IgD-negative memory B cell (primary cell): ENCODE results near the gene RGPD3. TPM values are rescaled to one million over a fixed set of nuclear protein-coding genes. Genes with fewer than 3 reads are reported as not detected.
"Not testable (repeated sequence)": the region's sequence is repeated elsewhere in the genome, so short reads cannot be mapped to it uniquely, and the experiment has no call there.

Source experiments
- H3K27ac Mint-ChIP-seq, 3 donors: one replicate each; pipeline ENCODE4 v1.8.0; 2020 to 2022; ENCODE audit warnings: mild to moderate bottlenecking in 3 of 3, mixed read lengths in 3 of 3, moderate library complexity in 1 of 3
- H3K27me3 Mint-ChIP-seq: one replicate; pipeline ENCODE4 v1.8.0; 2021; ENCODE audit warnings: mixed read lengths
- H3K36me3 Mint-ChIP-seq: one replicate; pipeline ENCODE4 v1.8.0; 2020; ENCODE audit warnings: mild to moderate bottlenecking, mixed read lengths
- H3K4me1 Mint-ChIP-seq, 3 donors: one replicate each; pipeline ENCODE4 v1.8.0; 2020 to 2022; ENCODE audit warnings: mixed read lengths in 3 of 3, mild to moderate bottlenecking in 1 of 3
- H3K4me3 Mint-ChIP-seq, 4 donors: one replicate each; pipeline ENCODE4 v1.8.0; 2020 to 2022; ENCODE audit warnings: mild to moderate bottlenecking in 4 of 4, mixed read lengths in 4 of 4, moderate library complexity in 3 of 4
- H3K9me3 Mint-ChIP-seq, 3 donors: one replicate each; pipeline ENCODE4 v1.8.0; 2020 to 2021; ENCODE audit warnings: mixed read lengths in 3 of 3, mild to moderate bottlenecking in 1 of 3
- polyA plus RNA-seq: library from polyadenylated mRNA; unstranded; fragments of 300-500 nt; fragmentation: Illumina TruSeq; gene quantifications from one replicate; pipeline ENCODE4 v1.2.3, GENCODE V29; 2021

The RGPD3 gene
- polyA plus RNA-seq, 1 donor from 2014 or later, result 0.06 TPM

GRCh38 chr2:106498549-106498948 is 30.3 kb upstream of the RGPD3 start:
- not testable (repeated sequence) for H3K9me3 Mint-ChIP-seq, H3K36me3 Mint-ChIP-seq, H3K4me3 Mint-ChIP-seq, H3K4me1 Mint-ChIP-seq, H3K27ac Mint-ChIP-seq, H3K27me3 Mint-ChIP-seq

GRCh38 chr2:106492913-106493312 is 24.7 kb upstream of the RGPD3 start:
- not testable (repeated sequence) for H3K36me3 Mint-ChIP-seq, H3K27ac Mint-ChIP-seq, H3K9me3 Mint-ChIP-seq, H3K4me3 Mint-ChIP-seq, H3K27me3 Mint-ChIP-seq, H3K4me1 Mint-ChIP-seq

DNA sequence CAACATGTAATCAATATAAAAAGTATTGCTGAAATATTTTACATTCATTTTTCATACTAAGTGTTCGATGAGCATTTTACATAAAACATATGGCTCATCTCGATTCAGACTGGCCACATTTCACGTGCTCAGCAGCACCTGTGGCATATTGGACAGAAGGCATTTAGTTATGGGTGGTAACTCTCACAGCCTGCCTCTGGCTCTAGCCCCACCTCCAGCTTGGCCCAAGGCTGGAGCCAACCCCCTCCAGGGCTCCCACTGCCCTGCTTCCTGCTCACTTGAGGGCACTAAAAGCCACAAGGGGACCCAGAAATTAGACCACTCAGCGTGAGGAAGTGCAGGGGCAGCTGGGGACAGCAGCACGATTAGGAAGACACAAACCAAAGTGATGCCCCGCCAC is 24.2 kb upstream of the RGPD3 start:
- H3K36me3 Mint-ChIP-seq, H3K4me3 Mint-ChIP-seq, H3K27ac Mint-ChIP-seq, H3K4me1 Mint-ChIP-seq, H3K9me3 Mint-ChIP-seq, H3K27me3 Mint-ChIP-seq: not testable (repeated sequence)

DNA sequence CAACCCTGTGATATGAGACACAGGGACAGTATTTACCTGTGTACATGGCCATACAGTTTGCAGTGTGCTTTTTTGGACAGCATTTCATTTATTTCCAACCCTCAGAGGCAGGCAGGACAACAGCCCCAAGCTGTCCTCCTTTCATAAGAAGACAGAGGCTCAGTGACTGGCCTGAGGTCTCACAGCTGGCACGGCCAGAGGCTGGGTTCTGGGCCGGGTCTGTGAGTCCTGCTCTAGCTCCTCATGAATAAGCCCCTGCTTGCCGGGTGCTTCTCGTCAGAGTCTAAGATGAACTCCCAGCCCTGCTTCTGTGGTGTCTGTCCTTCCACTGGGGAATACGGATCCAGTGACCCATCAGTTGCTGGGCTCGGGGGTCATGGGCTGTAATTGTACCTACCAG is 21.5 kb upstream of the RGPD3 start:
- not testable (repeated sequence) for H3K27me3 Mint-ChIP-seq, H3K4me1 Mint-ChIP-seq, H3K4me3 Mint-ChIP-seq, H3K9me3 Mint-ChIP-seq, H3K36me3 Mint-ChIP-seq, H3K27ac Mint-ChIP-seq

DNA sequence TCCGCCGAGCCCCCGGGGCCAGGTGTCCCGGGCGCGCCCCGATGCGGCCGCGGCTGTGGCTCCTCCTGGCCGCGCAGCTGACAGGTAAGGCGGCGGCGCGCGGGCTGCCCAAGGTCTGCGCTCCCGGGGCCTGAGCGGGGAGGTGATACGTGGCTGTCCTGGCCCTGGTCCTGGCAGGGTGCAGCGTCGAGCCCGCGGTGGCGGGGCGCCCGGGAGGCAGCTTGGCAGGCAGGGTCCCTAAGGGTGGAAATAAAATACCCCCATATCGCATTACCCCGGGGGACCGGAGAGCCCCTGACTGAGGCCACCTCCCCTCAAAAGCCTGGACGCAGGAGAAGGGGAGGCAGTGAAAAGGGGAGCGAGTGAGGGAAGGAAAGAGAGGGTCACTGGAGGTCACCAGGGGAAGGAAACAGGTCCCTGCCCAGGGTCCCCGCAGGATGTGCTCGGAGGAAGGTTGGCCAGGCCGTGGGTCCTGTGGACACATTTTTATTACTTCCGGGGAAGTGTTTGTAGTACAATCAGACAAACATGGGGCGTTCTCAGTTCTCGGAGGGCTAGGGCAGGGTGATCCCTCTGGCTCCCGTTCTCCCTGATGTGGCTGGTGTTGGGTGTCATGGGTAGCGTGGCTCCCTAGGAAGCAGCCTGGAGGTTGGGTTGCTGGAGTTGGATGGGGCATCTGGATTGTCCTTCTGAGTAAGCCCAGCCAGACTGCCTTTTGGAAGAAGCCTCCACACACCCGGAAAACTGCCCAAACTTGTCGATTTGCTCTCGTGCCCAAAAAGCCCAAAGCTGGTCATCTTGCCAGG is 19.4 kb upstream of the RGPD3 start:
- not testable (repeated sequence) for H3K27ac Mint-ChIP-seq, H3K27me3 Mint-ChIP-seq, H3K9me3 Mint-ChIP-seq, H3K4me1 Mint-ChIP-seq, H3K36me3 Mint-ChIP-seq, H3K4me3 Mint-ChIP-seq

DNA sequence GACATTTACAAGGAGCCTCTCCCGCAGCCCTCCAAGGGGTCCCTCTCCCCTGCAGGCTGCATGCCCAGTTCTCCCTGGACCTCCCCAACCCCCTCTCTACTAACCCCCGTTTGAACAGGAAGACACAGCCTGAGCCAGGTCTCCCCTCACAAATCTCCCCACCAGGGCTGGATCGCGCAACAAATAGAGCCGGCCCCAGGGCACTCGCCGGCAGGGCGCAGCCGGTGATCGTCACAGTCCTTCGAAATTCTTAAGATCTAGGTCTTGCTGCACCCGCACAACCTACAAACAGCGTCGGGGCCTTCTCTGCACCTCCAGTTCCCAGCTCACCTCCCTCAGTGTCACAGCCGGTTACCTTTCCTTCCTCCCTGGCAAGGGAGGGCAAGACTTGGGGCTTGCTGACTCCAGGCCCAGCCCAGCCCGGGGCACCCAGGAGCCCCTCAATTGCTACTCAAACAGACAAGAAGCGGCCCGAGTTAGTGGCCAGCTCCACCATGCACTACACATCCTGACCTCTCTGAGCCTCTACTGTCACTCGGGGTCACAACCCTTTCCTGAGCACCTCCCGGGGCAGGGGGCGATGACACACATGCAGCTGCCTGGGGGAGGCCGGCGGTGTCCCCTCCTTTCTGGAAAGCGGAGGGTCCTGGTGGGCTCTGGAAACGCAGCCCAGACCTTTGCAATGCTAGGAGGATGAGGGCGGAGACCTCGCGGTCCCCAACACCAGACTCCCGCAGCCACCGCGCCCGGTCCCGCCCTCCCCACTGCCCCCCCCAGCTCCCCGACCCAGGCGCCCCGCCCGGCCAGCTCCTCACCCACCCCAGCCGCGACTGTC is 18.6 kb upstream of the RGPD3 start, which contains the start of gene CD8B2:
Gene CD8B2 (plus strand): TSS at position 814 of the 835 bp plus-strand sequence. CDS start 63 bp downstream, outside the sequence.
- H3K4me1 Mint-ChIP-seq, H3K27me3 Mint-ChIP-seq, H3K36me3 Mint-ChIP-seq, H3K4me3 Mint-ChIP-seq, H3K27ac Mint-ChIP-seq, H3K9me3 Mint-ChIP-seq: not testable (repeated sequence)

- H3K9me3 Mint-ChIP-seq, H3K4me1 Mint-ChIP-seq, H3K27me3 Mint-ChIP-seq, H3K27ac Mint-ChIP-seq, H3K36me3 Mint-ChIP-seq, H3K4me3 Mint-ChIP-seq: not testable (repeated sequence)
Measured at GRCh38 chr2:106479563-106479962, 11.3 kb upstream of the RGPD3 start.

- H3K27ac Mint-ChIP-seq, H3K4me1 Mint-ChIP-seq, H3K4me3 Mint-ChIP-seq, H3K27me3 Mint-ChIP-seq, H3K9me3 Mint-ChIP-seq, H3K36me3 Mint-ChIP-seq: not testable (repeated sequence)
Measured at GRCh38 chr2:106477647-106478046, 9.4 kb upstream of the RGPD3 start.

- not testable (repeated sequence) for H3K36me3 Mint-ChIP-seq, H3K4me1 Mint-ChIP-seq, H3K27ac Mint-ChIP-seq, H3K4me3 Mint-ChIP-seq, H3K9me3 Mint-ChIP-seq, H3K27me3 Mint-ChIP-seq
Measured at GRCh38 chr2:106470658-106471057, 2.4 kb upstream of the RGPD3 start.

GRCh38 chr2:106467516-106467915 is 697 bp downstream of the RGPD3 start:
- not testable (repeated sequence) for H3K4me1 Mint-ChIP-seq, H3K27me3 Mint-ChIP-seq, H3K36me3 Mint-ChIP-seq, H3K4me3 Mint-ChIP-seq, H3K9me3 Mint-ChIP-seq, H3K27ac Mint-ChIP-seq

GRCh38 chr2:106461882-106462281 is 6.3 kb downstream of the RGPD3 start:
- not testable (repeated sequence) for H3K4me1 Mint-ChIP-seq, H3K4me3 Mint-ChIP-seq, H3K9me3 Mint-ChIP-seq, H3K27me3 Mint-ChIP-seq, H3K36me3 Mint-ChIP-seq, H3K27ac Mint-ChIP-seq

DNA sequence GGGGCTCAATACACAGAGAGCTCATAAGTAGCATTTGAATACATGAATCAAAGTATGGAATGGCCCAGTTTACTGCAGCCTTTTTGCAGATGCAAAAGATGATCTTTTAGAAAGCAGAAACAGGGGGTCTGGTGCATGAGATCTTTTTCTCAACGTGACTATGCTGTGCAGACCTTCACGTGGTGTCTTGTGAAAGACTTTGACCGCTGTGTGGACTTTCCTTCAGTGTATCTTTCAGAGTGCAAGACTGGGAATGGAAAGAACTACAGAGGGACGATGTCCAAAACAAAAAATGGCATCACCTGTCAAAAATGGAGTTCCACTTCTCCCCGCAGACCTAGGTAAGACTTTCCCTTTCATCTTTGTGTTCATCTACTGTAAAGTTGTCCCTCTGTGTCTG is 77.5 kb downstream of the RGPD3 start:
- H3K27ac Mint-ChIP-seq, H3K4me3 Mint-ChIP-seq, H3K9me3 Mint-ChIP-seq, H3K36me3 Mint-ChIP-seq, H3K27me3 Mint-ChIP-seq, H3K4me1 Mint-ChIP-seq: not testable (repeated sequence)

GRCh38 chr2:106388814-106389410 is 79.3 kb downstream of the RGPD3 start:
- not testable (repeated sequence) for H3K36me3 Mint-ChIP-seq, H3K4me1 Mint-ChIP-seq, H3K27me3 Mint-ChIP-seq, H3K4me3 Mint-ChIP-seq, H3K27ac Mint-ChIP-seq, H3K9me3 Mint-ChIP-seq

DNA sequence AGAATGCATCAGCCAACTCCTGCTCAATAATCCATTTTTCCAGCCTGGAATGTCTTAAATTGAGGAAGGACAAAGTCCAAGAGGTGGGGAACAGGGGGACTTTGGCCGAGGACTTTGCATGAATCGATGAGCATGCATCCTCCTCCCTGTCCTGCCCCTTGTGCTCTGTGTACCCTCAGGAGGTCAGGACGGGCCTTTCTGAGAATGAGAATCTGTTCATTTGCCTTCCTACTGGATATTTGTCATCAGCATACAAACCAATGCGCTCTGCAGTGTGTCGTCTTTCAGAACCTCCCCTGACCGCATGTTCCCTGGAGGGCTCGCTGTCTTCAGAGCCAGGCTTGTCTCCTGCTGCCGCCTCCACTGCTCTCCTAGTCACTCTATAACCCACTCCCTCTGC is 83.7 kb downstream of the RGPD3 start:
- not testable (repeated sequence) for H3K4me1 Mint-ChIP-seq, H3K4me3 Mint-ChIP-seq, H3K27ac Mint-ChIP-seq, H3K36me3 Mint-ChIP-seq, H3K9me3 Mint-ChIP-seq, H3K27me3 Mint-ChIP-seq

- not testable (repeated sequence) for H3K4me1 Mint-ChIP-seq, H3K9me3 Mint-ChIP-seq, H3K36me3 Mint-ChIP-seq, H3K27ac Mint-ChIP-seq, H3K4me3 Mint-ChIP-seq, H3K27me3 Mint-ChIP-seq
Measured at GRCh38 chr2:106381867-106382266, 86.3 kb downstream of the RGPD3 start.

DNA sequence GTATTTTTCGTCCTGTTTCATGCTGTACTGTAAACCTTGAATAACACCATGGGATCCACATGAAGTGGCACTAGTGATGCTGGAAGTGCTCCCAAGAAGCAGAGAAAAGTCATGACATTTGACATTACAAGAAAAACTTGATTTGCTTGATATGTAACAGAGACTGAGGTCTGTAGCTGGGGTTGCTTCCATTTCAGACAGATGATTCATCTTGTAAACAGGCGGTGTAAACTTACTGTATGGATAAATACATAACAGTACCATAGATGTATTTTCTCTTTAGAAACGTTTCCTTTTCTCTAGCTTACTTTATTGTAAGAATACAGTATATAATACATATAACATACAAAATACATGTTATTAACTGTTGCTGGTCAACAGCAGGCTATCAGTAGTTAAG is 88.6 kb downstream of the RGPD3 start:
- not testable (repeated sequence) for H3K9me3 Mint-ChIP-seq, H3K27me3 Mint-ChIP-seq, H3K36me3 Mint-ChIP-seq, H3K4me3 Mint-ChIP-seq, H3K4me1 Mint-ChIP-seq, H3K27ac Mint-ChIP-seq
